ENCODE data around the gene TAGLN.

TAGLN gene

GRCh38 chr11:117249571-117249970 lies 50.4 kb downstream of the TAGLN start:
- Histone ChIP-seq H3K27me3 (ENCODE audit: low read depth, low read length) (no peaks in the 10 kb centered on the region), H3K4me2 (ENCODE audit: low read length) (no peak overlapping the region), H3K9me3 (ENCODE audit: insufficient read depth, low read length) (no peaks in the 10 kb centered on the region), H3K36me3 (replicated peaks; ENCODE audit: low read depth, low read length) (peaks cover 25% of the 10 kb centered on the region), H3K79me2 (ENCODE audit: low read length) (no peaks in the 10 kb centered on the region), H3K9ac (ENCODE audit: low read length) (no peak overlapping the region), H3K4me3 (ENCODE audit: low read length) (no peak overlapping the region), H4K20me1 (ENCODE audit: insufficient read depth, low read length) (0 out of 2 replicates have a peak, but pooled peaks cover 2% of the 10 kb centered on the region), H3K4me1 (ENCODE audit: low read length) (no peaks in the 10 kb centered on the region), H2AFZ (ENCODE audit: low read depth, low read length) (no peak overlapping the region), H3K27ac (ENCODE audit: low read length) (no peak overlapping the region)
- TF ChIP-seq EZH2phosphoT487 (IDR thresholded peaks at IDR 0.05; ENCODE audit: low read depth) (no peak), CTCF (IDR thresholded peaks at IDR 0.05; ENCODE audit: low read depth, low read length) (no peak)

GRCh38 chr11:117251506-117251905 lies 52.3 kb downstream of the TAGLN start:
- H3K9ac ChIP-seq (ENCODE audit: low read length): no peak overlapping the region
- H3K4me1 ChIP-seq (ENCODE audit: low read length): no peaks in the 10 kb centered on the region
- H3K27me3 ChIP-seq (ENCODE audit: low read depth, low read length): no peaks in the 10 kb centered on the region
- peaks cover 18% of the 10 kb centered on the region for H3K36me3 ChIP-seq (replicated peaks; ENCODE audit: low read depth, low read length)
- H3K79me2 ChIP-seq (ENCODE audit: low read length): no peaks in the 10 kb centered on the region
- H3K27ac ChIP-seq (ENCODE audit: low read length): no peak overlapping the region
- H3K9me3 ChIP-seq (ENCODE audit: insufficient read depth, low read length): no peaks in the 10 kb centered on the region
- no peaks in the 10 kb centered on the region for H4K20me1 ChIP-seq (ENCODE audit: insufficient read depth, low read length)
- H3K4me3 ChIP-seq (ENCODE audit: low read length): no peak overlapping the region
- H3K4me2 ChIP-seq (ENCODE audit: low read length): no peak overlapping the region
- H2AFZ ChIP-seq (ENCODE audit: low read depth, low read length): no peak overlapping the region
- TF ChIP-seq EZH2phosphoT487 (IDR thresholded peaks at IDR 0.05; ENCODE audit: low read depth) (no peak), CTCF (IDR thresholded peaks at IDR 0.05; ENCODE audit: low read depth, low read length) (no peak)

- Histone ChIP-seq H3K4me2 (ENCODE audit: low read length) (no peak overlapping the region), H3K36me3 (replicated peaks; ENCODE audit: low read depth, low read length) (peaks cover 5% of the 10 kb centered on the region), H3K79me2 (ENCODE audit: low read length) (no peaks in the 10 kb centered on the region), H3K9ac (ENCODE audit: low read length) (no peak overlapping the region), H3K4me3 (ENCODE audit: low read length) (no peak overlapping the region), H3K27ac (ENCODE audit: low read length) (no peak overlapping the region), H3K27me3 (ENCODE audit: low read depth, low read length) (no peaks in the 10 kb centered on the region), H2AFZ (ENCODE audit: low read depth, low read length) (no peak overlapping the region), H4K20me1 (ENCODE audit: insufficient read depth, low read length) (no peaks in the 10 kb centered on the region), H3K4me1 (ENCODE audit: low read length) (no peaks in the 10 kb centered on the region), H3K9me3 (ENCODE audit: insufficient read depth, low read length) (no peaks in the 10 kb centered on the region)
- TF ChIP-seq CTCF (IDR thresholded peaks at IDR 0.05; ENCODE audit: low read depth, low read length) (no peak), EZH2phosphoT487 (IDR thresholded peaks at IDR 0.05; ENCODE audit: low read depth) (no peak)
Observed at GRCh38 chr11:117255966-117256365, 56.8 kb downstream of the TAGLN start.

- H3K9me3 ChIP-seq (ENCODE audit: insufficient read depth, low read length): no peaks in the 10 kb centered on the region
- no peak for TF ChIP-seq EZH2phosphoT487 (IDR thresholded peaks at IDR 0.05; ENCODE audit: low read depth)
- H4K20me1 ChIP-seq (ENCODE audit: insufficient read depth, low read length): no peaks in the 10 kb centered on the region
- H3K4me3 ChIP-seq (ENCODE audit: low read length): no peak overlapping the region
- no peaks in the 10 kb centered on the region for H3K4me1 ChIP-seq (ENCODE audit: low read length)
- H3K4me2 ChIP-seq (ENCODE audit: low read length): no peak overlapping the region
- H3K79me2 ChIP-seq (ENCODE audit: low read length): no peaks in the 10 kb centered on the region
- H3K27me3 ChIP-seq (ENCODE audit: low read depth, low read length): no peaks in the 10 kb centered on the region
- H3K27ac ChIP-seq (ENCODE audit: low read length): no peak overlapping the region
- H3K9ac ChIP-seq (ENCODE audit: low read length): no peak overlapping the region
- no peak overlapping the region for H2AFZ ChIP-seq (ENCODE audit: low read depth, low read length)
- H3K36me3 ChIP-seq (replicated peaks; ENCODE audit: low read depth, low read length): peaks cover 5% of the 10 kb centered on the region
Observed at GRCh38 chr11:117256573-117256972, 57.4 kb downstream of the TAGLN start.

All from OCI-LY3 (cell line).